CD4-positive, alpha-beta memory T cell (primary cell): Measurements from ENCODE around the gene OR10G7. TPM values are rescaled to one million over a fixed set of nuclear protein-coding genes. Genes with fewer than 3 reads are reported as not detected.
"Not testable (repeated sequence)": the region's sequence is repeated elsewhere in the genome, so short reads cannot be mapped to it uniquely, and the experiment has no call there.

ENCODE experiments used
- CTCF ChIA-PET: fragments of 350-600 bp; sonication (Branson Sonifier 250); formaldehyde crosslinking; loops from one replicate; lab custom pipeline; 2021; ENCODE audit warnings: inconsistent platforms; ENCODE audit not compliant: partially characterized antibody; lab: Charles Lee
- POLR2A ChIA-PET: fragments of 350-600 bp; sonication (Branson Sonifier 250); formaldehyde crosslinking; loops from one replicate; lab custom pipeline; 2021; ENCODE audit not compliant: partially characterized antibody; lab: Charles Lee
- DNase-seq, 5 donors: peaks; one replicate each; pipeline versions ENCODE4 v3.0.0 to v3.0.0-alpha.2; 2020 to 2022; ENCODE audit warnings: mixed read lengths in 1 of 5
- H3K27ac ChIP-seq: one replicate; pipeline ENCODE4 v1.7.0; 2013; ENCODE audit warnings: low read depth, low read length
- H3K27me3 ChIP-seq: 2 replicates; pipeline ENCODE4 v1.7.0; 2013; ENCODE audit warnings: mild to moderate bottlenecking, low read length, moderate library complexity; ENCODE audit not compliant: insufficient read depth
- H3K36me3 ChIP-seq: 2 replicates; pipeline ENCODE4 v1.7.0; 2013; ENCODE audit warnings: mild to moderate bottlenecking, low read length, moderate library complexity; ENCODE audit not compliant: insufficient read depth
- H3K4me1 ChIP-seq: 2 replicates; pipeline ENCODE4 v1.7.0; 2013; ENCODE audit warnings: mild to moderate bottlenecking, low read length, moderate library complexity; ENCODE audit not compliant: insufficient read depth
- H3K4me3 ChIP-seq, 2 donors: one replicate each; pipeline ENCODE4 v1.7.0; 2013; ENCODE audit warnings: low read length in 2 of 2, mild to moderate bottlenecking in 1 of 2
- H3K9me3 ChIP-seq, 2 donors: one replicate each; pipeline ENCODE4 v1.7.0; 2013; ENCODE audit warnings: low read length in 2 of 2, control low read depth in 1 of 2; ENCODE audit not compliant: control insufficient read depth in 1 of 2
- H3K27ac Mint-ChIP-seq, 7 donors: one replicate each; pipeline ENCODE4 v1.8.0; 2020 to 2021; ENCODE audit warnings: mixed read lengths in 7 of 7, mild to moderate bottlenecking in 6 of 7, inconsistent platforms in 3 of 7, moderate library complexity in 3 of 7
- H3K27me3 Mint-ChIP-seq, 2 donors: one replicate each; pipeline ENCODE4 v1.8.0; 2020 to 2021; ENCODE audit warnings: mixed read lengths in 2 of 2
- H3K36me3 Mint-ChIP-seq, 2 donors: one replicate each; pipeline ENCODE4 v1.8.0; 2020 to 2021; ENCODE audit warnings: mixed read lengths in 2 of 2, inconsistent platforms in 1 of 2, mild to moderate bottlenecking in 1 of 2
- H3K4me1 Mint-ChIP-seq, 4 donors: one replicate each; pipeline ENCODE4 v1.8.0; 2020 to 2021; ENCODE audit warnings: mixed read lengths in 4 of 4, mild to moderate bottlenecking in 1 of 4
- H3K4me3 Mint-ChIP-seq, 8 donors: one replicate each; pipeline ENCODE4 v1.8.0; 2020 to 2021; ENCODE audit warnings: mixed read lengths in 8 of 8, mild to moderate bottlenecking in 7 of 8, moderate library complexity in 6 of 8, inconsistent platforms in 3 of 8
- H3K9me3 Mint-ChIP-seq, 8 donors: one replicate each; pipeline ENCODE4 v1.8.0; 2020 to 2021; ENCODE audit warnings: mixed read lengths in 8 of 8, mild to moderate bottlenecking in 5 of 8, inconsistent platforms in 3 of 8, moderate library complexity in 1 of 8
- intact Hi-C: fragments of 100-400 bp; cut with micrococcal nuclease; formaldehyde crosslinking; loops from one replicate; pipeline ENCODE4 v1.15.1; 2023
- polyA plus RNA-seq, 2 donors: library from polyadenylated mRNA; unstranded; fragments of 300-500 nt; fragmentation: Illumina TruSeq; gene quantifications; one replicate each; pipeline ENCODE4 v1.2.3, GENCODE V29; 2021
- total RNA-seq, 2 experiments: library from RNA; stranded (reverse); gene quantifications; one replicate each; pipeline ENCODE4 v1.2.3, GENCODE V29; 2021

The OR10G7 gene
- total and polyA plus RNA-seq, 4 experiments from 2014 or later, result not detected

DNA sequence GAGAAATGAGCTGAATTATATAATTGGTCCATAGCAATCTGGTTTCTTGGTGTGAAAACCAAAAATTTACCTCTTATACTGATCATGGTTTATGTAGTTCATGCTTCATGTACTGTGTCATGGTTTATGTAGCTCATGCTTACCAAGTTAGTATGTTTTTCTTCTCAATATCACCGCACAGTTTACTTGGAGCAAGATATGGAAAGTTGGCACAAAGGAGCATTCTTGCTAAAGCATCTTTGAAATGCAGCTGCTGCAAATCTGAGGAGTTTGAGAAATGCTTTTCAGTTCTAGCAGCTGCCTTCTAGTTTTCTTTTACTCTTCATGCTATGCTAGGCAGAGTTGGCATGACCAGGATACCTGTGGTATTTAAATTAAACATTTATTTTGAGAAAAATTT, 4.5 kb downstream of the OR10G7 start:
- no peaks in the 10 kb centered on the region for H3K9me3 ChIP-seq
- POLR2A ChIA-PET, result no interaction called here
- no peaks in the 10 kb centered on the region for H3K4me1 ChIP-seq
- Mint-ChIP-seq H3K27ac (no peak overlapping the region), H3K4me1 (no peaks in the 10 kb centered on the region), H3K27me3 (peaks cover 6 to 8% of the 10 kb centered on the region in 2 donors), H3K4me3 (no peak overlapping the region), H3K9me3 (peaks cover 0 to 5% (median 0%) of the 10 kb centered on the region in 8 donors), H3K36me3 (no peaks in the 10 kb centered on the region)
- intact Hi-C loops, result no loop called here
- no peaks in the 10 kb centered on the region for H3K36me3 ChIP-seq
- CTCF ChIA-PET, result no interaction called here
- no peak overlapping the region for H3K4me3 ChIP-seq
- no peak overlapping the region for H3K27ac ChIP-seq
- H3K27me3 ChIP-seq, result no peaks in the 10 kb centered on the region
- no peak for DNase-seq

- H3K4me3 Mint-ChIP-seq, result no peak within 1 kb of the TSS
- no peaks in the 10 kb centered on the region for H3K9me3 ChIP-seq
- no peak within 1 kb of the TSS for H3K4me3 ChIP-seq
- H3K27ac Mint-ChIP-seq, result no peak within 1 kb of the TSS
- DNase-seq, result no peak
- intact Hi-C loops, result no loop called here
- no peaks in the 10 kb centered on the region for H3K4me1 ChIP-seq
- H3K36me3 Mint-ChIP-seq, result no peaks in the 10 kb centered on the region
- ChIA-PET POLR2A (no interaction called here), CTCF (no interaction called here)
- no peak within 1 kb of the TSS for H3K27ac ChIP-seq
- no peaks in the 10 kb centered on the region for H3K4me1 Mint-ChIP-seq
- no peaks in the 10 kb centered on the region for H3K36me3 ChIP-seq
- no peaks in the 10 kb centered on the region for H3K27me3 ChIP-seq
- peaks cover 0 to 2% of the 10 kb centered on the region in 2 donors for H3K27me3 Mint-ChIP-seq
- H3K9me3 Mint-ChIP-seq, result no peaks in the 10 kb centered on the region
Observed at GRCh38 chr11:124026498-124026897, 14.6 kb downstream of the OR10G7 start, which contains the start of gene OR10G8. TSS of gene OR10G8 (plus strand) at chr11:124026798. CDS start at chr11:124029623, 2,825 bp downstream.

- H3K27me3 ChIP-seq, H3K27ac ChIP-seq, H3K9me3 Mint-ChIP-seq, intact Hi-C loops, H3K27ac Mint-ChIP-seq, CTCF ChIA-PET, H3K27me3 Mint-ChIP-seq, H3K9me3 ChIP-seq, H3K36me3 Mint-ChIP-seq, POLR2A ChIA-PET, H3K4me3 ChIP-seq, H3K4me1 Mint-ChIP-seq, H3K4me3 Mint-ChIP-seq, DNase-seq, H3K36me3 ChIP-seq, H3K4me1 ChIP-seq: not testable (repeated sequence)
Observed at GRCh38 chr11:124015837-124016236, 25.3 kb downstream of the OR10G7 start.

- Histone ChIP-seq H3K4me3 (no peak within 1 kb of the TSS), H3K9me3 (no peaks in the 10 kb centered on the region), H3K36me3 (no peaks in the 10 kb centered on the region), H3K4me1 (no peaks in the 10 kb centered on the region), H3K27ac (no peak within 1 kb of the TSS), H3K27me3 (no peaks in the 10 kb centered on the region)
- H3K9me3 Mint-ChIP-seq, result no peaks in the 10 kb centered on the region
- H3K4me3 Mint-ChIP-seq, result no peak within 1 kb of the TSS
- peaks cover 0 to 2% of the 10 kb centered on the region in 2 donors for H3K27me3 Mint-ChIP-seq
- ChIA-PET CTCF (no interaction called here), POLR2A (no interaction called here)
- H3K4me1 Mint-ChIP-seq, result no peaks in the 10 kb centered on the region
- no peak within 1 kb of the TSS for H3K27ac Mint-ChIP-seq
- H3K36me3 Mint-ChIP-seq, result no peaks in the 10 kb centered on the region
- no peak for DNase-seq
- intact Hi-C loops, result no loop called here
Observed at GRCh38 chr11:124012697-124013096, 28.4 kb downstream of the OR10G7 start, which contains the start of gene OR10G4. TSS of gene OR10G4 (plus strand) at chr11:124012997. CDS start at chr11:124015575, 2,578 bp downstream.

GRCh38 chr11:123995119-123995518, 46.0 kb downstream of the OR10G7 start, which contains the start of gene OR10G6:
TSS of gene OR10G6 (minus strand) at chr11:123995161. CDS start at chr11:123995161, 0 bp downstream.
- ChIA-PET POLR2A (no interaction called here), CTCF (no interaction called here)
- no peaks in the 10 kb centered on the region for H3K4me1 Mint-ChIP-seq
- peaks cover 0 to 1% of the 10 kb centered on the region in 2 donors for H3K27me3 Mint-ChIP-seq
- Histone ChIP-seq H3K36me3 (no peaks in the 10 kb centered on the region), H3K27ac (no peak within 1 kb of the TSS), H3K4me3 (no peak within 1 kb of the TSS), H3K4me1 (no peaks in the 10 kb centered on the region), H3K9me3 (no peaks in the 10 kb centered on the region), H3K27me3 (no peaks in the 10 kb centered on the region)
- H3K4me3 Mint-ChIP-seq, result no peak within 1 kb of the TSS
- no peaks in the 10 kb centered on the region for H3K36me3 Mint-ChIP-seq
- intact Hi-C loops, result no loop called here
- H3K9me3 Mint-ChIP-seq, result no peaks in the 10 kb centered on the region
- DNase-seq, result no peak
- H3K27ac Mint-ChIP-seq, result peak within 1 kb of the TSS in 1 of 7 donors; percentile 68

Other genes starting within 250 kb of the OR10G7 start
- not detected for gene OR6M1, start 235.0 kb downstream of the OR10G7 start, total RNA-seq
- not detected for gene OR6M1, start 235.0 kb downstream of the OR10G7 start, polyA plus RNA-seq
- not detected for gene TMEM225, start 155.7 kb downstream of the OR10G7 start, total RNA-seq
- not detected for gene TMEM225, start 155.7 kb downstream of the OR10G7 start, polyA plus RNA-seq
- not detected for gene OR8D4, start 139.2 kb downstream of the OR10G7 start, total RNA-seq
- not detected for gene OR8D4, start 139.2 kb downstream of the OR10G7 start, polyA plus RNA-seq
- not detected for gene OR4D5, start 101.7 kb downstream of the OR10G7 start, total RNA-seq
- not detected for gene OR4D5, start 101.7 kb downstream of the OR10G7 start, polyA plus RNA-seq
- not detected for gene OR6T1, start 97.5 kb downstream of the OR10G7 start, total RNA-seq
- gene OR6T1, start 97.5 kb downstream of the OR10G7 start, polyA plus RNA-seq, result not detected
- gene OR10S1, start 63.5 kb downstream of the OR10G7 start, total RNA-seq, result not detected
- gene OR10S1, start 63.5 kb downstream of the OR10G7 start, polyA plus RNA-seq, result not detected
- not detected for gene OR10G6, start 46.2 kb downstream of the OR10G7 start, total RNA-seq
- gene OR10G6, start 46.2 kb downstream of the OR10G7 start, polyA plus RNA-seq, result not detected
- not detected for gene OR10G4, start 28.3 kb downstream of the OR10G7 start, total RNA-seq
- not detected for gene OR10G4, start 28.3 kb downstream of the OR10G7 start, polyA plus RNA-seq
- not detected for gene OR10G9, start 18.3 kb downstream of the OR10G7 start, total RNA-seq
- not detected for gene OR10G9, start 18.3 kb downstream of the OR10G7 start, polyA plus RNA-seq
- not detected for gene OR10G8, start 14.5 kb downstream of the OR10G7 start, total RNA-seq
- gene OR10G8, start 14.5 kb downstream of the OR10G7 start, polyA plus RNA-seq, result not detected
- gene VWA5A, start 74.1 kb upstream of the OR10G7 start, total RNA-seq, result 1 to 10 TPM; 6.4 to 7.2 TPM
- 10 to 100 TPM in 1 of 2 donors, 1 to 10 TPM in 1; 8.3 to 12.3 TPM for gene VWA5A, start 74.1 kb upstream of the OR10G7 start, polyA plus RNA-seq
- gene OR10D3, start 142.0 kb upstream of the OR10G7 start, total RNA-seq, result not detected
- gene OR10D3, start 142.0 kb upstream of the OR10G7 start, polyA plus RNA-seq, result not detected
- gene OR8G1, start 199.8 kb upstream of the OR10G7 start, total RNA-seq, result not detected
- gene OR8G1, start 199.8 kb upstream of the OR10G7 start, polyA plus RNA-seq, result not detected
- gene OR8G5, start 215.1 kb upstream of the OR10G7 start, total RNA-seq, result not detected
- not detected for gene OR8G5, start 215.1 kb upstream of the OR10G7 start, polyA plus RNA-seq